Measurements from ENCODE around the gene GNG11. TPM values are rescaled to one million over a fixed set of nuclear protein-coding genes. Genes with fewer than 3 reads are reported as not detected.

The GNG11 gene
- total RNA-seq, 6 experiments from 2014 or later: 26.0 to 31.4 (median 28.1) TPM

- no peak for TF ChIP-seq CTCF (IDR thresholded peaks at IDR 0.05)
- H3K27me3 Mint-ChIP-seq (ENCODE audit: insufficient read depth): no peaks in the 10 kb centered on the region
- peaks cover 7% of the 10 kb centered on the region for H3K36me3 Mint-ChIP-seq (ENCODE audit: low read depth)
- H3K4me1 Mint-ChIP-seq (ENCODE audit: low read depth): peaks cover 5% of the 10 kb centered on the region
- no peaks in the 10 kb centered on the region; the same call in 1 of the 2 replicates for H3K9me3 Mint-ChIP-seq
- no peak for DNase-seq
- no peak overlapping the region for H3K4me3 Mint-ChIP-seq
- H3K27ac Mint-ChIP-seq: no peak overlapping the region
Observed at GRCh38 chr7:93883078-93883916, 38.2 kb upstream of the GNG11 start.

- Mint-ChIP-seq H3K9me3 (no peaks in the 10 kb centered on the region; the same call in 1 of the 2 replicates), H3K27me3 (ENCODE audit: insufficient read depth) (no peaks in the 10 kb centered on the region), H3K4me1 (ENCODE audit: low read depth) (peaks cover 12% of the 10 kb centered on the region), H3K4me3 (no peak overlapping the region), H3K36me3 (ENCODE audit: low read depth) (peaks cover 7% of the 10 kb centered on the region), H3K27ac (no peak overlapping the region)
- TF ChIP-seq CTCF (IDR thresholded peaks at IDR 0.05): no peak
- DNase-seq: no peak
Observed at GRCh38 chr7:93883917-93884345, 37.6 kb upstream of the GNG11 start.

- Mint-ChIP-seq H3K4me3 (no peak overlapping the region), H3K27ac (no peak overlapping the region), H3K4me1 (ENCODE audit: low read depth) (peaks cover 18% of the 10 kb centered on the region), H3K27me3 (ENCODE audit: insufficient read depth) (no peaks in the 10 kb centered on the region), H3K36me3 (ENCODE audit: low read depth) (peaks cover 3% of the 10 kb centered on the region), H3K9me3 (no peaks in the 10 kb centered on the region; the same call in 1 of the 2 replicates)
- TF ChIP-seq CTCF (IDR thresholded peaks at IDR 0.05): no peak
- DNase-seq: no peak
Observed at GRCh38 chr7:93884541-93884940, 37.0 kb upstream of the GNG11 start.

- Mint-ChIP-seq H3K4me3 (peak overlapping the region; percentile 93), H3K27me3 (ENCODE audit: insufficient read depth) (peaks cover 7% of the 10 kb centered on the region), H3K27ac (no peak overlapping the region), H3K9me3 (no peaks in the 10 kb centered on the region), H3K4me1 (ENCODE audit: low read depth) (peaks cover 40% of the 10 kb centered on the region), H3K36me3 (ENCODE audit: low read depth) (no peaks in the 10 kb centered on the region)
- TF ChIP-seq CTCF (IDR thresholded peaks at IDR 0.05): no peak
- DNase-seq: peak; percentile 58
Observed at GRCh38 chr7:93889261-93889660, 32.3 kb upstream of the GNG11 start.

GRCh38 chr7:93890041-93890463 is 31.5 kb upstream of the GNG11 start:
- H3K4me1 Mint-ChIP-seq (ENCODE audit: low read depth): peaks cover 48% of the 10 kb centered on the region

More at GRCh38 chr7:93890041-93890463, 31.5 kb upstream of the GNG11 start:
- no peak for DNase-seq
- Mint-ChIP-seq H3K27ac (peak overlapping the region; percentile 68), H3K36me3 (ENCODE audit: low read depth) (no peaks in the 10 kb centered on the region), H3K9me3 (no peaks in the 10 kb centered on the region), H3K4me3 (peak overlapping the region; percentile 93), H3K27me3 (ENCODE audit: insufficient read depth) (peaks cover 7% of the 10 kb centered on the region)
- no peak for TF ChIP-seq CTCF (IDR thresholded peaks at IDR 0.05)
